Measurements from ENCODE around the gene CD7. TPM values are rescaled to one million over a fixed set of nuclear protein-coding genes. Genes with fewer than 3 reads are reported as not detected.

Gene CD7
- total RNA-seq, 1 experiment from 2014 or later: 0.74 TPM

GRCh38 chr17:82302568-82302963, 14.8 kb downstream of the CD7 start:
- Mint-ChIP-seq H3K27me3 (ENCODE audit: low read depth) (no peaks in the 10 kb centered on the region; the same call in 1 of the 2 replicates), H3K4me3 (no peak overlapping the region), H3K9me3 (no peaks in the 10 kb centered on the region), H3K36me3 (no peaks in the 10 kb centered on the region), H3K27ac (no peak overlapping the region), H3K4me1 (peaks cover 2% of the 10 kb centered on the region; the same call in 1 of the 2 replicates)
- DNase-seq (ENCODE audit: low spot score) (no peak), ATAC-seq (no peak)
- no peak for TF ChIP-seq ZNF232 (CRISPR knock-in tag; IDR thresholded peaks at IDR 0.05)
- POLR2A ChIA-PET: interaction anchor here (0.7 kb wide), 1 partner anchor 9 kb away, joined by 3 read pairs; no protein-coding TSS in a partner anchor
- CTCF ChIA-PET: interaction anchor here (0.5 to 0.9 kb wide), 3 partner anchors 20 to 112 kb away, joined by 3 read pairs; no protein-coding TSS in a partner anchor

GRCh38 chr17:82301916-82302567, 15.4 kb downstream of the CD7 start:
- no peaks in the 10 kb centered on the region; the same call in 1 of the 2 replicates for H3K27me3 Mint-ChIP-seq (ENCODE audit: low read depth)
- POLR2A ChIA-PET: no interaction called here
- ATAC-seq (no peak), DNase-seq (ENCODE audit: low spot score) (no peak)
- no peak overlapping the region for H3K27ac Mint-ChIP-seq
- H3K4me1 Mint-ChIP-seq: peaks cover 6% of the 10 kb centered on the region; the same call in 1 of the 2 replicates
- CTCF ChIA-PET: interaction anchor here (0.5 to 1.3 kb wide), 5 partner anchors 8 to 65 kb away, joined by 3 to 6 read pairs (median 3); no protein-coding TSS in a partner anchor
- no peak overlapping the region for H3K4me3 Mint-ChIP-seq
- no peaks in the 10 kb centered on the region for H3K36me3 Mint-ChIP-seq
- no peak for TF ChIP-seq CREB1 (CRISPR knock-in tag; IDR thresholded peaks at IDR 0.05)
- TF ChIP-seq ZSCAN18 (CRISPR knock-in tag; IDR thresholded peaks at IDR 0.05): no peak
- no peak for TF ChIP-seq FOXP4 (CRISPR knock-in tag; IDR thresholded peaks at IDR 0.05)
- no peak for TF ChIP-seq CBFB (CRISPR knock-in tag; IDR thresholded peaks at IDR 0.05; ENCODE audit: low read depth)
- no peak for TF ChIP-seq MAX (CRISPR knock-in tag; IDR thresholded peaks at IDR 0.05)
- TF ChIP-seq AFF4 (CRISPR knock-in tag; IDR thresholded peaks at IDR 0.05; ENCODE audit: borderline replicate concordance): no peak
- no peaks in the 10 kb centered on the region for H3K9me3 Mint-ChIP-seq

GRCh38 chr17:82301300-82301915, 16.0 kb downstream of the CD7 start:
- POLR2A ChIA-PET: no interaction called here
- no peaks in the 10 kb centered on the region; the same call in 1 of the 2 replicates for H3K27me3 Mint-ChIP-seq (ENCODE audit: low read depth)
- H3K4me3 Mint-ChIP-seq: no peak overlapping the region
- no peaks in the 10 kb centered on the region for H3K36me3 Mint-ChIP-seq
- no peak overlapping the region for H3K27ac Mint-ChIP-seq
- ATAC-seq: no peak
- H3K4me1 Mint-ChIP-seq: peaks cover 6% of the 10 kb centered on the region; the same call in 1 of the 2 replicates
- CTCF ChIA-PET: interaction anchor here (0.6 to 1.9 kb wide), 16 partner anchors 9 to 123 kb away, joined by 3 to 9 read pairs (median 4); partner anchors contain the start of gene CD7
- H3K9me3 Mint-ChIP-seq: no peaks in the 10 kb centered on the region
- DNase-seq (ENCODE audit: low spot score): no peak
- TF ChIP-seq USF2 (CRISPR knock-in tag; IDR thresholded peaks at IDR 0.05): no peak
- no peak for TF ChIP-seq EMX1 (CRISPR knock-in tag; IDR thresholded peaks at IDR 0.05)
- TF ChIP-seq HMGXB4 (CRISPR knock-in tag; IDR thresholded peaks at IDR 0.05): no peak
- TF ChIP-seq AR (CRISPR knock-in tag; IDR thresholded peaks at IDR 0.05): no peak
- TF ChIP-seq JUN (CRISPR knock-in tag; IDR thresholded peaks at IDR 0.05): no peak
- TF ChIP-seq ZNF396 (CRISPR knock-in tag; IDR thresholded peaks at IDR 0.05; ENCODE audit: borderline replicate concordance): no peak
- no peak for TF ChIP-seq KAT7 (CRISPR knock-in tag; IDR thresholded peaks at IDR 0.05; ENCODE audit: borderline replicate concordance)
- no peak for TF ChIP-seq ZBTB21 (CRISPR knock-in tag; IDR thresholded peaks at IDR 0.05; ENCODE audit: borderline replicate concordance)
- TF ChIP-seq SMAD3 (CRISPR knock-in tag; IDR thresholded peaks at IDR 0.05; ENCODE audit: borderline replicate concordance): no peak

All from WTC11 (cell line).